Stimulated activated CD8-positive, alpha-beta memory T cell treated with anti-CD3 and anti-CD28 coated beads, Interleukin-7, amount 100 ng/mL, for 4 hours (primary cell): ENCODE data around the gene TMEM9.

Experiments used
- DNase-seq, 2 donors: peaks; one replicate each; pipeline ENCODE4 v3.0.0-alpha.2; 2020; ENCODE audit warnings: low read depth in 2 of 2

Gene TMEM9

GRCh38 chr1:201145816-201146215 lies 8.5 kb downstream of the TMEM9 start:
- DNase-seq, result no peak

GRCh38 chr1:201145132-201145531 lies 9.1 kb downstream of the TMEM9 start:
- DNase-seq, result no peak

DNA sequence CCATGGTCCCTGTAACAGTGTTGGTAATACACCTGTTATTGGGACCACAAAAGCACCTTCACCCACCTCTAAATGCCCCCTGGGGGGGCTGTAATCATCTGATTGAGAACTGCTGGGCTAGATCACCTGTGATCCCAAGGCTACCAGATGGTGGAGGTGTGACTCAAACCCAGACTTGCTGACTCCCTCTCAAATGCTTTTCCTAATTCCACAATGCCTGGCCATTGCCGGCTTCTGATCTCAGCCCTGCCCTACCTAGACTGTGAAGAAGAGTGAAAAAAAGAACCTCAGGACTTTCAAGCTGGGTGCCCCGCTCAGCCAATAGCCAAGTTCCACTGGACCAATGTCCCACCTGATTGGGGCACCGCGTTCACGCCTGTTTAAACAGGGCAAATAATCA lies 9.6 kb downstream of the TMEM9 start:
- no peak for DNase-seq

- no peak for DNase-seq
These were observed 10.3 kb downstream of the TMEM9 start for GRCh38 chr1:201143726-201144635.

DNA sequence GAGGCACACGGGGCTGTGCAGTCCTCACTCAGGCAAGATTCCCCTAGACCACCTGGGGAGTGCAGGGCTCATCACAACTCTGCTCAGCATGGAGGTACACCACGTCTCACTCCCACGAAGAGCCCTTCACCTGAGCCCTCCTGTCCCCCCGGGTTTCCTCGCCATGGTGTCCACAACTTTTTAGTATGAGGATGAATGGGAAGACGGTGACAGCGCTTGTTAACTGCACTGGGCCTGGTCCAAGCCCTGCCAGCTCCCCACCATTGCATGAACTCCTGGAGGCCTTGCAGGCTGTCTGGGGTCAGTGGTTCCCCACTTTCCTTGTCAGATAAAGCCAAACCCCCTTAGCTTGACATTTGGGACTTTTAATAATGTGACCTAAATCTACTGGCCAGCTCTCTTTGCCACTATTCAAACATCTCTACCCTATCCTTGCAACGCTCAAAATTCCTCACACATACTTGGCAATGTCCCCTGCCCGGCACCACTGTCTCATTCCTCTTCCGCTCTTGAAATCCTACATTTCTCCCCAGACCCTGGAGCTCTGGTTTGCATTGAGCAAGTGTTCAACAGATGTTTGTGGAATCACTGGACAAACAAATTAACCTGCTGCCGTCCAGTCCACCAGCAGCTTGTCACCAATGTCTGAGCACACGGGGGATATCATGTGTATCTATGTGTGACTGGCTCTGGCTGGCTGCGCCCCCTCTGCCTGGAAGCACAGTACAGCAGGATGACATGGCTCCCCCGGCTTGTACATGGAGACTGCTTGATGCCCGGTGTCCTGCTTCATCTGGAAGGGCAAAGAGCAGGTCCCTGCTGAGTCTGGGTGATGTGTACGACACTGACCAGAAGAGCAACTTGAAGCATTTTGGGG lies 11.2 kb downstream of the TMEM9 start:
- DNase-seq, result no peak

GRCh38 chr1:201142011-201142848 lies 12.0 kb downstream of the TMEM9 start:
- no peak for DNase-seq

DNA sequence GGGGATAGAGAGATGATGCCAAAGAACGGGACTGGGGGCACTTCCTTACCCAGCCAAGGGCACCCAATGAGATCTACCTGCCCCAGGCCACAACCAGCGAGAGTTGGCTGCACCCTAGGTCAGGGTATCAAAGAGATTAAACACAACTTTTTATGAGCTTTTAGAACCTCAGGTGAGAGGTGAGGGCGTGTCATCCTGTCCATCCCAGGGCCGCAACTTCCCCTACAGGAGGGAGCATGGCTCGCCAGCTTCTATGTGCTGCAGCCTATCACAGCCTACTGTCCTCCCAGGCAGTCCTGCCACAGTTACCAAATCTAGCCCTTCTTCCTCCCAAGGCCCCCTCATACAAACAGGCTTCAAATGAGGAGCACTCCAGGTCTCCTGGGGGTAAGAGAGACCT lies 12.9 kb downstream of the TMEM9 start:
- DNase-seq, result no peak

DNA sequence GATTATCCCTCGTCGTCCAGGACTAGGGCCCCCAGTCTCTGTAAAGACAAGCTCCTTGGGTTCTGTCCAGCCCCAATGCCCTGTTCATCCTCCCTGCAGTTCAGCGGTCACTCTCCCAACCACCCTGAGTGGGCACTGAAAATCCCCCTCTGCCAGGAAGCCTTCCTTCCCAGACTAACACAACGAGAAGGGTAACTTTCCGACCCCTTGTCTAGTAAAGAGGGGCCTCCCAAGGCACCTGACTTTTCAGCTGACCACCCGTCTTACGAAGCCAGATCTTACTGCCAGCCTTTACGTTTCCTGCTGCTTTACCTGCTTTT lies 13.4 kb downstream of the TMEM9 start:
- no peak for DNase-seq

DNA sequence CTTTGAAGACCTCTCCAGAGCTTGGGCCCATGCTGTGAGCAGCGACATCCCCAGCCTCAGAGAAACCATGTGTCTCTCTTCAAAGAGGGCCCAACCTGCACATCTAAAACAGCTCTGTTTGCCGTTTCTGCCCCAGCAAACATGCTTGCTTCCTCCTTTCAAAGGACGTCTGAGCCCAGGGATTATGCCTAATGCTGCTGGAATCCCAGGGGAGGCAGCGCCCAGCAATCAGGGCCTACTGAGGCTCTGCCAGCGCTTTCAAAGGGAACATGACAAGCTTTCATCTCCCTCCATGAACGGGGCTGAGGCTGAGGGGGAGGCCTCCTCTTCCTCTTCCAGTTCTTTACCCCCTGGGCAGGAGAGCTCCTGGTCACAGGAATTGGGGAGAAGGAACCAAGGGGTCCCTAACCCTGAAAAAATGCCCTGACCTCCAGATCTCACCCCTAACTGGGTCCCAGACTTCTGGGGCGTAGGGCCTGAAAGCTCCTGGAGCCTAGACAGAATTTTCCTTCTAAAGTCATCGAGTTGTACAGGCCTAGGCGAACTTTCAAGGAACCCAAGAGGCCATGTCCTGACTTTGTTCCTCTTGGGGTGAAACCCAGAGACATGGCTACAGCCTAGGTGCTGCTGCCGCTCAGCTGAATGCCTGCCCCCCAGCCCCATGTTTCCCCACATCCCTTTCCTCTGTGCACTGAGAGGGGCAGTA lies 13.9 kb downstream of the TMEM9 start:
- DNase-seq, result no peak

GRCh38 chr1:201139756-201140155 lies 14.5 kb downstream of the TMEM9 start:
- no peak for DNase-seq

GRCh38 chr1:201139306-201139705 lies 15.0 kb downstream of the TMEM9 start:
- DNase-seq, result no peak

GRCh38 chr1:201138311-201138840 lies 15.9 kb downstream of the TMEM9 start:
- DNase-seq, result no peak

GRCh38 chr1:201137579-201138310 lies 16.5 kb downstream of the TMEM9 start:
- DNase-seq, result no peak

DNA sequence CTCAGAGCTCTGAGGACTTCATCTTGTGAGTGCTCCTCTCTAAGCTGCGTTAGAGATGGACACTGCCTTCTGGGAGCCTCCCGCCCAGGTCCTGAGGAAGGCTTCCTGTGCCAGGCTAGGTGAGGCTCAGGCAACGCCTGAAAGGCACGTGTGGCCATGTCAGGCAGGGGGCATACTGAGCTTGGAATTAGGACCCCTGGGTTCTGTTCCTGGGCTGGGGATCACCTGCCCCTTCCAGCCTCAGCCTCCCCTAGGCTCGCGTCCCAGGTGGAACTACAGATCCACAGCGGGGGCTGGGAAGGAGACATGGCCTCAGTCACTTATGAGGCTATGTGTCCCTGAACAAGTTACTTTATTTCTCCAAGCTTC lies 17.3 kb downstream of the TMEM9 start:
- no peak for DNase-seq

GRCh38 chr1:201136355-201137023 lies 17.8 kb downstream of the TMEM9 start:
- no peak for DNase-seq

DNA sequence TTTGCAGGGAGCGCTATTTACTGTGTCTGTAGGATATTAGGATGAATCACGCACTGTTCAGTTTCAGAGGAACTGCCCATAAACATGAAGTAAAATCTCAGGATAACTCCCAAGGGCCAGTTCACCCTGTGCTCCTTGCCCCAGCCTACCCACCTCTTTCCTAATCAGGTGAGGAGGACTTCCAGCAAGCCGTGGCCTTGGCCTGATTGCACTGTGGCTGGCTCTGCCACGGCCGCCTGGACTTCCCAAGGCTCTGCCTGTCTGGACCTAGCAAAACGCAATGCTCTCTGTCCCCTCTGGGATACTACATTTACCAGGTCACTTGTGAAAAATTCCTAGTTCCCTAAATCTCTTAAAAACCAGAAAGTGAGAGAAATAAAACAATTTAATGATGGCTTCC lies 19.9 kb downstream of the TMEM9 start:
- no peak for DNase-seq

DNA sequence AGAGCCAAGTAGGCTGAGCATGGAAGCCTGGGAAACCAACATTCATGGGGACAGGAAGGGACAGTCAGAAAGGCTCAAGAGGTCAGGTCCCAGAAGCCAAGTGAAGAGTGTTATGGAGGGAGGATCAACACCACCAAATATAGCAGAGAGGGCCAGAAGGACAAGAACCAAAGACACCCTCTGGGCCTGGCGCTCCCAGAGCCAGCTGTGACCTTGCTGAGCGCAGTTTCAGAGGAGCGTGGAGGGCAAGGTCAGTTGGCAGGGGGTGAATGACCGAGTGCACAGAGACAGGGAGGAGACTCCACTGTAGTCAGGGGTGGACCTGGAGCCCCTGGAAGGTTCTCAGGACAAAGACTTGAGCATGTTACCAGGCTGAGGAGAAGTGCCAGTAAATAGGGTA lies 22.9 kb downstream of the TMEM9 start:
- DNase-seq, result no peak

- no peak for DNase-seq
These were observed 25.3 kb downstream of the TMEM9 start for GRCh38 chr1:201128962-201129361.

GRCh38 chr1:201128476-201128875 lies 25.8 kb downstream of the TMEM9 start:
- no peak for DNase-seq
